KOPT-K1 (cell line): ENCODE measurements around the gene PPFIA4.

ENCODE experiments used
- H3K27ac ChIP-seq: fragments of 200-600 bp; sonication (generic); 2 replicates; pipeline ENCODE4 v1.5.1; 2016; ENCODE audit warnings: antibody characterized with exemption, mild to moderate bottlenecking, low read depth, low read length; ENCODE audit not compliant: poor library complexity, severe bottlenecking
- H3K36me3 ChIP-seq: fragments of 200-600 bp; sonication (generic); 2 replicates; pipeline ENCODE4 v1.5.1; 2017; ENCODE audit warnings: antibody characterized with exemption, mild to moderate bottlenecking, low read length, moderate library complexity; ENCODE audit not compliant: insufficient read depth
- H3K9me3 ChIP-seq: fragments of 200-600 bp; sonication (generic); 2 replicates; pipeline ENCODE4 v1.5.1; 2017; ENCODE audit warnings: antibody characterized with exemption, low read length, mild to moderate bottlenecking; ENCODE audit not compliant: insufficient read depth, poor library complexity, severe bottlenecking

Gene PPFIA4

GRCh38 chr1:203076031-203076511 is 49.8 kb downstream of the PPFIA4 start:
- no peak overlapping the region for H3K27ac ChIP-seq

GRCh38 chr1:203077367-203077766 is 51.1 kb downstream of the PPFIA4 start:
- H3K27ac ChIP-seq = no peak overlapping the region
- no peaks in the 10 kb centered on the region for H3K9me3 ChIP-seq
- no peaks in the 10 kb centered on the region; the same call in 1 of the 2 replicates for H3K36me3 ChIP-seq

More at GRCh38 chr1:203076031-203076511, 49.8 kb downstream of the PPFIA4 start:
- H3K9me3 ChIP-seq = no peaks in the 10 kb centered on the region
- H3K36me3 ChIP-seq = no peaks in the 10 kb centered on the region; the same call in 1 of the 2 replicates

GRCh38 chr1:203077956-203078355 is 51.7 kb downstream of the PPFIA4 start:
- H3K27ac ChIP-seq = no peak overlapping the region
- H3K36me3 ChIP-seq = no peaks in the 10 kb centered on the region
- no peaks in the 10 kb centered on the region for H3K9me3 ChIP-seq

- no peaks in the 10 kb centered on the region for H3K36me3 ChIP-seq
- no peaks in the 10 kb centered on the region for H3K9me3 ChIP-seq
These were observed 52.2 kb downstream of the PPFIA4 start for GRCh38 chr1:203078478-203078877.

GRCh38 chr1:203080456-203080855 is 54.2 kb downstream of the PPFIA4 start:
- H3K27ac ChIP-seq = no peak overlapping the region
- H3K36me3 ChIP-seq = no peaks in the 10 kb centered on the region
- no peaks in the 10 kb centered on the region for H3K9me3 ChIP-seq

More at GRCh38 chr1:203078478-203078877, 52.2 kb downstream of the PPFIA4 start:
- H3K27ac ChIP-seq = no peak overlapping the region

GRCh38 chr1:203081465-203082230 is 55.4 kb downstream of the PPFIA4 start:
- H3K36me3 ChIP-seq = no peaks in the 10 kb centered on the region
- no peak overlapping the region for H3K27ac ChIP-seq
- H3K9me3 ChIP-seq = no peaks in the 10 kb centered on the region

GRCh38 chr1:203082231-203082505 is 55.9 kb downstream of the PPFIA4 start:
- Histone ChIP-seq H3K36me3 (no peaks in the 10 kb centered on the region), H3K27ac (no peak overlapping the region), H3K9me3 (no peaks in the 10 kb centered on the region)

- Histone ChIP-seq H3K9me3 (no peaks in the 10 kb centered on the region), H3K36me3 (no peaks in the 10 kb centered on the region), H3K27ac (no peak overlapping the region)
These were observed 56.5 kb downstream of the PPFIA4 start for GRCh38 chr1:203082571-203083462.

- H3K36me3 ChIP-seq = no peaks in the 10 kb centered on the region
- no peak overlapping the region for H3K27ac ChIP-seq
- no peaks in the 10 kb centered on the region for H3K9me3 ChIP-seq
These were observed 57.2 kb downstream of the PPFIA4 start for GRCh38 chr1:203083463-203083921.

GRCh38 chr1:203084588-203085527 is 58.6 kb downstream of the PPFIA4 start:
- no peak overlapping the region for H3K27ac ChIP-seq
- no peaks in the 10 kb centered on the region for H3K9me3 ChIP-seq
- H3K36me3 ChIP-seq = no peaks in the 10 kb centered on the region

GRCh38 chr1:203085528-203086406 is 59.5 kb downstream of the PPFIA4 start, which contains the start of gene MYOG:
MYOG (minus strand) TSS chr1:203086012; CDS start chr1:203085961, 51 bp downstream.
- H3K9me3 ChIP-seq = no peaks in the 10 kb centered on the region
- no peak within 1 kb of the TSS for H3K27ac ChIP-seq
- H3K36me3 ChIP-seq = no peaks in the 10 kb centered on the region

- Histone ChIP-seq H3K9me3 (no peaks in the 10 kb centered on the region), H3K36me3 (no peaks in the 10 kb centered on the region), H3K27ac (no peak overlapping the region)
These were observed 60.9 kb downstream of the PPFIA4 start for GRCh38 chr1:203086992-203087763.

- Histone ChIP-seq H3K36me3 (no peaks in the 10 kb centered on the region), H3K27ac (no peak overlapping the region), H3K9me3 (no peaks in the 10 kb centered on the region)
These were observed 62.1 kb downstream of the PPFIA4 start for GRCh38 chr1:203088441-203088840.
